GM12875 (cell line): ENCODE data around the gene GYPC.

Source experiments
- H3K4me3 ChIP-seq: one replicate; pipeline ENCODE4 v1.5.1; 2011; ENCODE audit warnings: low read depth, low read length, control low read depth
- CTCF ChIP-seq: IDR thresholded peaks from 2 replicates; pipeline ENCODE4 v1.5.1; 2011; ENCODE audit warnings: low read depth, mild to moderate bottlenecking, control low read depth, inconsistent platforms, low read length, moderate library complexity, borderline replicate concordance; ENCODE audit not compliant: insufficient read depth

The GYPC gene

GRCh38 chr2:126739141-126739540 is 83.2 kb downstream of the GYPC start:
- no peak for TF ChIP-seq CTCF
- H3K4me3 ChIP-seq: no peak overlapping the region

GRCh38 chr2:126744640-126745039 is 88.7 kb downstream of the GYPC start:
- no peak for TF ChIP-seq CTCF
- H3K4me3 ChIP-seq: no peak overlapping the region
